HUES64 (cell line): Measurements from ENCODE around the gene PSTPIP1.

Experiments used
- H3K27ac ChIP-seq: 2 replicates; pipeline ENCODE4 v1.7.0; 2013; ENCODE audit warnings: low read depth, low read length, inconsistent platforms
- H3K27me3 ChIP-seq: 2 replicates; pipeline ENCODE4 v1.6.1; 2013; ENCODE audit warnings: mild to moderate bottlenecking, low read length; ENCODE audit not compliant: insufficient read depth
- H3K36me3 ChIP-seq: 2 replicates; pipeline ENCODE4 v1.6.1; 2013; ENCODE audit warnings: mild to moderate bottlenecking, low read length; ENCODE audit not compliant: insufficient read depth
- H3K4me1 ChIP-seq: 2 replicates; pipeline ENCODE4 v1.6.1; 2013; ENCODE audit warnings: mild to moderate bottlenecking, low read length, moderate library complexity; ENCODE audit not compliant: insufficient read depth
- H3K4me3 ChIP-seq: 2 replicates; pipeline ENCODE4 v1.5.1; 2013; ENCODE audit warnings: mild to moderate bottlenecking, low read length, moderate library complexity
- H3K9ac ChIP-seq: 2 replicates; pipeline ENCODE4 v1.6.1; 2013; ENCODE audit warnings: mild to moderate bottlenecking, low read depth, low read length
- H3K9me3 ChIP-seq: 2 replicates; pipeline ENCODE4 v1.6.1; 2013; ENCODE audit warnings: low read depth, low read length; ENCODE audit not compliant: insufficient read depth
- WGBS: fragments of 150-250, 120-280 bp; methylation state at CpG from one replicate; pipeline ENCODE4 v1.1.7; 2013; ENCODE audit warnings: missing lambda C conversion rate; 5-methylcytosine and 5-hydroxymethylcytosine counted together

The PSTPIP1 gene

DNA sequence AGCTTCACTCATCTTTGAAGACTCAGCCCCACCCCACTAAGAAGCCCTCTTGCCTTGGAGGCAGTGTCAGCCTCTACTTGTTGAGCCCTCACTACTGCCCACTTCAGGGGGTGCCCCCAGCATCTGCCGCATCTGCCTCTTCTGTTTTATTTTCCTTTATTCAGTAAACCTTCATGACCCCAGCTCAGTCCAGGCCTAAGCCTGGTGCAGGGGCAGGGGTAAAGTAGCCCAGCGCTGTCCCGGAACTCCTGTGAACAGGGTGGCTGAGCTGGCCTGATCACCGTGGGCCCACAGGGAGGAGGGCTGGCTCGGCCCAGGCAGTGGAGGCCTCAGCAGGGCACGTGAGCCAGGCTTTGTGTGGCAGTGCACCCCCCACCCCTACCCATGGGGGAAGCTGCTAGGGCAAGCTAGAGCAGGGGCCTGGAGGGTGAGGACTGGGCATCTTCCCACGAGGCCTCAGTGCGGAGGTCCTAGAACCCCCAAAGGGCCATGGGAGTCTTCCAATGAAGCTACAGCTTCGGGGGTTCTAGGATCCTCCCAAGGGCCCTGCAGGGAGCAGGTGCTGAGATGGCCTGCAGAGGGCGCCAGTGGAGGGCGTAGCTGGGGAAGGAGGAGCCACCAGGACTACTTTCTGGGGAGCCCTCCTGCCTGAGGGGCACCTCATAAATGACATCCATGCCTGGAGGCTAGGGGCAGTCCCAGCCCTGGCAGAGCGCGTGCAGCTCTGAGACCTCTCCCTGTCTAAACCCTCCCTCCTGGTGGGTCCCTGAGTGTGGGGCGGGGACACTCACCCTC lies 40.0 kb downstream of the PSTPIP1 start:
- no peaks in the 10 kb centered on the region for H3K27me3 ChIP-seq
- 88% methylated on average over 13 of the region's 14 CpGs for WGBS

DNA sequence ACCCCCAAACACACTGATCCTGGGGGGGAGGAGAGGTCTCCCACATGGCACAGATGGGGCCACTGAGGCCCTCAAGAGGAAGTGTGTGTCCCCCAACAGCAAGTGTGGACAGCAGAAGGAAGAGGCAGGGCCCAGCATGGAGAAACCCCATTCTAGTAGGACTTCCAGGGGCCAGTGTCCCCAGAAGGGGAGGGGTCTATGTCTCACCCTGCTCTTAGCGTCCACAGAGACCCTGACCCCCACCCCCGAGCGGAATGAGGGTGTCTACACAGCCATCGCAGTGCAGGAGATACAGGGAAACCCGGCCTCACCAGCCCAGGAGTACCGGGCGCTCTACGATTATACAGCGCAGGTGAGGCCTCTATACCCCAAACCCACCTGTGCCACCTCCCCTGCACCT lies 40.7 kb downstream of the PSTPIP1 start:
- no peak overlapping the region for H3K4me3 ChIP-seq
- no peaks in the 10 kb centered on the region for H3K27me3 ChIP-seq
- no peaks in the 10 kb centered on the region for H3K9me3 ChIP-seq
- no peaks in the 10 kb centered on the region; the same call in 1 of the 2 replicates for H3K4me1 ChIP-seq
- H3K36me3 ChIP-seq, result no peaks in the 10 kb centered on the region
- WGBS, result 96% methylated on average over 9 of the region's 9 CpGs
- H3K27ac ChIP-seq, result no peak overlapping the region
- no peak overlapping the region for H3K9ac ChIP-seq

More for the DNA sequence above, 40.0 kb downstream of the PSTPIP1 start:
- Histone ChIP-seq H3K27ac (no peak overlapping the region), H3K36me3 (no peaks in the 10 kb centered on the region), H3K9ac (no peak overlapping the region), H3K4me1 (no peaks in the 10 kb centered on the region; the same call in 1 of the 2 replicates), H3K4me3 (no peak overlapping the region), H3K9me3 (no peaks in the 10 kb centered on the region)

DNA sequence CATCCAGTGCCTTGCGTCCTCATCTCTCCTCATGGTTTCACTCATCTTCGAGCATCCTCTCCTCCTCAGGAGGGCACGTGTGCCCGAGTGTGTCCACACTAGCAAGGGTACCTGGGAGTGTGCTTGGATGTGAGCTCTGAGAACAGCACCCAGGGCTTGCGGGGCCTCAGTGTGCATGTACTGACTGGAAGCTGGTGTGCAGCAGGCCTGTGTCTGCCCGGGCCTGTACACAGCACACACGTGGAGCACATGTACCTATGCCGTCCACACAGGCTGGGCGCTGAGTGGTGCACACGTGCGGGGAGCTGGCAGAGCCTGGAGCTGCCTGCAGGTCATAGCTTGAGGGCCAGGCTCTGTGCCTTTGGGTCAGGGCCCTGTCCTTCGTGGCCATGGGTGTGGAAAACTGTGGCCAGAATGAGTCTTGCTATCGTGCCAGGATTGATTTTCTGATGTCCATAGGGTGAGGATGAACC lies 41.1 kb downstream of the PSTPIP1 start:
- Histone ChIP-seq H3K27me3 (no peaks in the 10 kb centered on the region), H3K27ac (no peak overlapping the region)
- WGBS, result 94% methylated on average over 13 of the region's 13 CpGs

GRCh38 chr15:77036537-77037387 lies 41.8 kb downstream of the PSTPIP1 start:
- 0 out of 2 replicates have a peak, but pooled peaks cover 1% of the 10 kb centered on the region for H3K36me3 ChIP-seq
- H3K4me3 ChIP-seq, result no peak overlapping the region
- no peaks in the 10 kb centered on the region for H3K27me3 ChIP-seq
- H3K9ac ChIP-seq, result no peak overlapping the region
- no peaks in the 10 kb centered on the region for H3K9me3 ChIP-seq
- H3K27ac ChIP-seq, result no peak overlapping the region
- H3K4me1 ChIP-seq, result no peaks in the 10 kb centered on the region
- WGBS, result 93% methylated on average over 22 of the region's 22 CpGs

More for the DNA sequence above, 41.1 kb downstream of the PSTPIP1 start:
- Histone ChIP-seq H3K36me3 (no peaks in the 10 kb centered on the region), H3K4me3 (no peak overlapping the region), H3K9me3 (no peaks in the 10 kb centered on the region), H3K4me1 (no peaks in the 10 kb centered on the region; the same call in 1 of the 2 replicates), H3K9ac (no peak overlapping the region)

DNA sequence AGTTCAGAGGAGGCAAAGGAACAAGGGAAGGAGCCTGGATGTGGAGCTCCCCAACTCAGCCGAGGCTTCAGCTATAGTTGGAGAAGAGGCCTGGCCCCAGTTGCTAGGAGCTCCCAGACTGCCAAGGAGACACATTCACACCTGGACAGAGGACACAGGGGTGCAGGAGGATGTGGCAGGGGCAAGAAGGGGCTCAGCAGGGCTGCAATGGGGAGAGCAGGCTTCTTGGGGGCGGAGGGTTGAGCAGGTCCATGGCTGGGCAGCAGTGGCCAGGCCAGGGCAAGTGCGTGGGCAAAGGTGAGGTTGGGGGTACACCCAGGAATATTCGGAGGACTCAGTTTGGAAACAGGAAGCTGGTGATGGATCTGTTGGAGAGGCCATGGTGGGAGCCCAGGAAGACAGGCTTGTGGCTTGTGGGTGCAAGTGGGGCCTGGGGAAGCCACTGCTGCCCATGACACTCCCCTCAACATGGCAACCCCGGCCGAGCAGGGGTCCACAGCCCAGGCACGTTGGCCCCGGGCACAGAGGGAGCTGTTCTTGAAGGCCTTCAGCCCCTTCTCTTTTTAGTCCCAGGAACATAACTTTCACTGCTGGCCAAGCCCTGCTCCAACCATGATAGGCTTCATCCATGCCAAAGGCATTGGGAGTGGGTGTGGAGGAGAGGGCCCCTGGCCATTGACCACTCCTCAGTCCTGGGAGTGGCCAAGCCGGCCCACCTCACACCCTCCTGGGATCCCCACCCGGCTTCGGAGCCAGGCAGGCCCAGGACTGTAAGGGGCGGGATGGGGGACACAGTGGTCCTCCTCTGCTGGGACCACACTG lies 42.7 kb downstream of the PSTPIP1 start:
- H3K9me3 ChIP-seq, result no peaks in the 10 kb centered on the region
- WGBS, result 97% methylated on average over 12 of the region's 12 CpGs
- no peak overlapping the region for H3K4me3 ChIP-seq
- H3K4me1 ChIP-seq, result no peaks in the 10 kb centered on the region
- H3K9ac ChIP-seq, result no peak overlapping the region
- H3K36me3 ChIP-seq, result peaks cover 9% of the 10 kb centered on the region; the same call in 1 of the 2 replicates
- H3K27ac ChIP-seq, result no peak overlapping the region
- H3K27me3 ChIP-seq, result no peaks in the 10 kb centered on the region

GRCh38 chr15:77038312-77039216 lies 43.6 kb downstream of the PSTPIP1 start:
- H3K27ac ChIP-seq, result no peak overlapping the region
- no peak overlapping the region for H3K9ac ChIP-seq
- no peaks in the 10 kb centered on the region for H3K4me1 ChIP-seq
- H3K9me3 ChIP-seq, result no peaks in the 10 kb centered on the region
- no peak overlapping the region for H3K4me3 ChIP-seq
- H3K27me3 ChIP-seq, result no peaks in the 10 kb centered on the region
- no CpG with 5 or more reads among the region's 10 CpGs for WGBS
- H3K36me3 ChIP-seq, result peaks cover 19% of the 10 kb centered on the region

DNA sequence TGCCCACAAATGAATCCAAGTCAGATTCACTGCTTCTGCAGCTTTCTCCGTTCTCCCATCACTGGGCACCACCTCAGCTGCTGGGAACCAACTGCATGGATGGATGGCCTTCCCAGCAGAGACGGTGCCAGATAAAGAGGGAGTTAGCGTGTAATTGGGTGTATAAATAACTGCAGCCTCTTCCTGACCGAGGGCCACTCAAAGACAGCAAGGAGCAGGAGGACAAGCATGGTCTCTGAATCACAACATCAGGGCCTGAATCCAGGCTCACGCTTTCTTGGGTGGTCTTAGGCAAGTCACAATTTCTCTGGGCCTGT lies 44.2 kb downstream of the PSTPIP1 start:
- Histone ChIP-seq H3K27me3 (no peaks in the 10 kb centered on the region), H3K4me1 (no peaks in the 10 kb centered on the region), H3K4me3 (no peak overlapping the region), H3K9ac (no peak overlapping the region), H3K27ac (no peak overlapping the region), H3K36me3 (peaks cover 25% of the 10 kb centered on the region), H3K9me3 (no peaks in the 10 kb centered on the region)
- no CpG with 5 or more reads among the region's 5 CpGs for WGBS

- peaks cover 32% of the 10 kb centered on the region for H3K36me3 ChIP-seq
- H3K4me3 ChIP-seq, result no peak overlapping the region
- WGBS, result no CpG with 5 or more reads among the region's 8 CpGs
- no peak overlapping the region for H3K9ac ChIP-seq
- H3K27me3 ChIP-seq, result no peaks in the 10 kb centered on the region
- H3K27ac ChIP-seq, result no peak overlapping the region
- H3K9me3 ChIP-seq, result no peaks in the 10 kb centered on the region
- no peaks in the 10 kb centered on the region for H3K4me1 ChIP-seq
Measured at GRCh38 chr15:77039848-77040247, 44.9 kb downstream of the PSTPIP1 start.

DNA sequence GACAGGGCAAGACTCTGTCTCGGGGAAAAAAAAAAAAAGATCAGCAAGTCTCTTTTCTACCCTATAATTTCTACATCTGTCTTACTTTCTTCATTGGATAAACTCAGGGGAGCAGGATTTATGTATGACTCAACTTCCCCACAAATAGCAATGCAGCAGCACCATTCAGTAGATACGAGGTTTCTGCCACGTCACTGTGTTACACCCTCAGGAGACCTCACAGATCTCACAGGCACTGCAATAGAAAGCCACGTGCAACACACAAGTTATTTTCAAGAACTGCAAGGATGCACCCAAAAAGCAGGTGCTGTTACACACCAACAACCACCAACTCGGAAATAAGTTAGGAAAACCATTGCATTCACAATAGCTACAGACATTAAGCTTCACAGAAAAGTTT lies 45.7 kb downstream of the PSTPIP1 start:
- Histone ChIP-seq H3K9ac (no peak overlapping the region), H3K4me1 (no peaks in the 10 kb centered on the region), H3K4me3 (no peak overlapping the region), H3K27me3 (no peaks in the 10 kb centered on the region), H3K9me3 (no peaks in the 10 kb centered on the region), H3K27ac (no peak overlapping the region), H3K36me3 (peaks cover 39% of the 10 kb centered on the region)
- WGBS, result 92% methylated on average over 5 of the region's 5 CpGs

GRCh38 chr15:77042245-77042919 lies 47.5 kb downstream of the PSTPIP1 start:
- H3K36me3 ChIP-seq, result peaks cover 55% of the 10 kb centered on the region
- WGBS, result 91% methylated on average over 8 of the region's 8 CpGs
- no peak overlapping the region for H3K4me3 ChIP-seq
- H3K4me1 ChIP-seq, result no peaks in the 10 kb centered on the region
- H3K27ac ChIP-seq, result no peak overlapping the region
- no peaks in the 10 kb centered on the region for H3K27me3 ChIP-seq
- H3K9ac ChIP-seq, result no peak overlapping the region
- no peaks in the 10 kb centered on the region for H3K9me3 ChIP-seq
